GM23338 (cell line): ENCODE data around the gene PDE6H. TPM values are rescaled to one million over a fixed set of nuclear protein-coding genes. Genes with fewer than 3 reads are reported as not detected.
A peak's percentile ranks its signal among the peaks of the same experiment; 100 is the strongest.

ENCODE experiments used
- ATAC-seq: fragments of 200-7000 bp; cut with Tn5 transposase; 3 replicates; pipeline ENCODE4 v1.9.1; 2020
- DNase-seq: peaks from one replicate; pipeline ENCODE4 v3.0.0-alpha.2; 2015; ENCODE audit warnings: low spot score
- H2AFZ ChIP-seq: fragments of 200-600 bp; sonication (generic); 2 replicates; pipeline ENCODE4 v1.8.0; 2016; ENCODE audit warnings: antibody characterized with exemption, mild to moderate bottlenecking, moderate library complexity
- H3F3A ChIP-seq: fragments of 200-600 bp; sonication (generic); replicated peaks from 2 replicates; pipeline ENCODE4 v1.8.0; 2017; ENCODE audit warnings: antibody characterized with exemption, mixed run types, low read depth
- H3K27ac ChIP-seq: fragments of 200-600 bp; sonication (generic); 2 replicates; pipeline ENCODE4 v1.6.1; 2016; ENCODE audit warnings: low read depth
- H3K27me3 ChIP-seq: fragments of 200-600 bp; sonication (generic); 2 replicates; pipeline ENCODE4 v1.8.0; 2016; ENCODE audit warnings: mild to moderate bottlenecking, mixed run types, moderate library complexity; ENCODE audit not compliant: insufficient read depth
- H3K36me3 ChIP-seq: fragments of 200-600 bp; sonication (generic); 2 replicates; pipeline ENCODE4 v1.8.0; 2016; ENCODE audit warnings: mild to moderate bottlenecking; ENCODE audit not compliant: insufficient read depth
- H3K4me1 ChIP-seq: fragments of 200-600 bp; sonication (generic); 2 replicates; pipeline ENCODE4 v1.8.0; 2016; ENCODE audit warnings: mild to moderate bottlenecking, moderate library complexity; ENCODE audit not compliant: insufficient read depth
- H3K4me2 ChIP-seq: fragments of 200-600 bp; sonication (generic); 2 replicates; pipeline ENCODE4 v1.7.1; 2017; ENCODE audit warnings: mixed run types
- H3K4me3 ChIP-seq: fragments of 200-600 bp; sonication (generic); 2 replicates; pipeline ENCODE4 v1.6.1; 2016; ENCODE audit warnings: mixed run types
- H3K79me2 ChIP-seq: fragments of 200-600 bp; sonication (generic); replicated peaks from 2 replicates; pipeline ENCODE4 v1.8.0; 2017; ENCODE audit warnings: mild to moderate bottlenecking; ENCODE audit not compliant: insufficient read depth
- H3K9me2 ChIP-seq: fragments of 200-600 bp; sonication (generic); 2 replicates; pipeline ENCODE4 v1.8.0; 2017; ENCODE audit not compliant: insufficient read depth
- H4K20me1 ChIP-seq: fragments of 200-600 bp; sonication (generic); replicated peaks from 2 replicates; pipeline ENCODE4 v1.8.0; 2017; ENCODE audit warnings: mild to moderate bottlenecking; ENCODE audit not compliant: insufficient read depth
- H3K27ac Mint-ChIP-seq: 2 replicates; pipeline ENCODE4 v1.8.0; 2020; ENCODE audit warnings: inconsistent platforms, mild to moderate bottlenecking, moderate library complexity, mixed read lengths
- H3K27me3 Mint-ChIP-seq: 3 replicates; pipeline ENCODE4 v1.8.0; 2022; ENCODE audit warnings: low read depth, mild to moderate bottlenecking, moderate library complexity, mixed read lengths, inconsistent platforms; ENCODE audit not compliant: insufficient read depth, poor library complexity
- H3K36me3 Mint-ChIP-seq: 3 replicates; pipeline ENCODE4 v1.8.0; 2021; ENCODE audit warnings: low read depth, mild to moderate bottlenecking, inconsistent platforms, moderate library complexity, mixed read lengths
- H3K4me1 Mint-ChIP-seq: 3 replicates; pipeline ENCODE4 v1.8.0; 2020; ENCODE audit warnings: mild to moderate bottlenecking, inconsistent platforms, mixed read lengths
- H3K4me3 Mint-ChIP-seq: 3 replicates; pipeline ENCODE4 v1.8.0; 2021; ENCODE audit warnings: moderate library complexity, mild to moderate bottlenecking, inconsistent platforms, mixed read lengths
- H3K9me3 Mint-ChIP-seq: 3 replicates; pipeline ENCODE4 v1.8.0; 2020; ENCODE audit warnings: moderate library complexity, mild to moderate bottlenecking, inconsistent platforms, mixed read lengths
- CREB1 ChIP-seq: fragments of 250-450 bp; sonication (Bioruptor Pico); IDR thresholded peaks from 2 replicates; pipeline ENCODE4 v1.5.0; 2020; ENCODE audit warnings: low read depth, mild to moderate bottlenecking, moderate library complexity
- EZH2 ChIP-seq: fragments of 200-600 bp; sonication (generic); IDR thresholded peaks from one replicate; pipeline ENCODE4 v1.8.0; 2017; ENCODE audit warnings: antibody characterized with exemption, mild to moderate bottlenecking, low read depth; ENCODE audit not compliant: unreplicated experiment
- POLR2AphosphoS5 ChIP-seq: IDR thresholded peaks from 2 replicates; pipeline ENCODE4 v1.6.1; 2016; ENCODE audit warnings: antibody characterized with exemption, low read depth
- REST ChIP-seq: IDR thresholded peaks from one replicate; pipeline ENCODE4 v1.6.1; 2018; ENCODE audit warnings: antibody characterized with exemption; ENCODE audit not compliant: unreplicated experiment
- STAT1 ChIP-seq: IDR thresholded peaks from one replicate; pipeline ENCODE4 v1.6.1; 2016; ENCODE audit warnings: antibody characterized with exemption; ENCODE audit not compliant: unreplicated experiment
- polyA plus RNA-seq: library from polyadenylated mRNA; unstranded; fragments of >200 nt; fragmentation: Nextera tagmentation; extraction: Ambion mirVana; gene quantifications from 2 replicates; pipeline ENCODE4 v1.2.1, GENCODE V29; 2016
- total RNA-seq: library from RNA; depleted of rRNA; stranded (reverse); fragments of >200 nt; shearing (Covaris generic); gene quantifications from 2 replicates; pipeline ENCODE4 v1.2.3, GENCODE V29; 2014
- TF ChIP-seq, protein P1 (sequence below), 2 experiments: fragments of 200-600 bp in 1 of 2; sonication (generic) in 1 of 2; conservative IDR thresholded peaks; 2 replicates each; pipeline versions ENCODE4 v1.5.1 to v1.6.1; 2016 to 2017; ENCODE audit warnings: antibody characterized with exemption in 2 of 2, low read depth in 2 of 2, mild to moderate bottlenecking in 2 of 2, moderate library complexity in 1 of 2

The PDE6H gene
- total and polyA plus RNA-seq, 2 experiments from 2014 or later = not detected

DNA sequence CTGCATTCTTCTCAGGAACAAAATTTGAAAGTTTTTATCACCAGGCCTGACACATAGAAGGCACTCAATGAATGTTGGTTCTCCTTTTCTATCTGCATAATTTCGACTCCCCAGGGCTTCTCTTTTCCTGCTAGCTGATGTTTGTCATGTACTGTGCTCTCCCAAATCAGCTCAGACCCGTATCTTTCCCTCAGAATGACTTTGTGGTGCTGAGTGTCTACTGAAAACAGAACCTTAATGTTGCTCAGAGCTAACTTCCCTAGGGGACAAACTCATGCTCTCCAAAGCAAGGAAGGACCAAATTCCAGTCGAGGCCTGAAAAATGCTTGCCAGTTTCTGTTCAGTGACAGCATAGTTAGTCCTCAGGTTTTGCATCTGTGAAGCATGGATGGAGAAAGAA is 13.4 kb upstream of the PDE6H start:
- Histone ChIP-seq H3K36me3 (no peaks in the 10 kb centered on the region), H3K27me3 (no peaks in the 10 kb centered on the region), H3K27ac (no peak overlapping the region), H3K4me2 (no peak overlapping the region), H3K4me1 (no peaks in the 10 kb centered on the region), H3K79me2 (no peaks in the 10 kb centered on the region), H3K4me3 (no peak overlapping the region), H3F3A (no peaks in the 10 kb centered on the region), H3K9me2 (no peaks in the 10 kb centered on the region; the same call in 1 of the 2 replicates), H4K20me1 (no peaks in the 10 kb centered on the region), H2AFZ (0 out of 2 replicates have a peak overlapping the region, but pooled peaks have one; percentile 25)
- TF ChIP-seq POLR2AphosphoS5 (no peak), STAT1 (no peak)
- TF ChIP-seq, protein P1, sequence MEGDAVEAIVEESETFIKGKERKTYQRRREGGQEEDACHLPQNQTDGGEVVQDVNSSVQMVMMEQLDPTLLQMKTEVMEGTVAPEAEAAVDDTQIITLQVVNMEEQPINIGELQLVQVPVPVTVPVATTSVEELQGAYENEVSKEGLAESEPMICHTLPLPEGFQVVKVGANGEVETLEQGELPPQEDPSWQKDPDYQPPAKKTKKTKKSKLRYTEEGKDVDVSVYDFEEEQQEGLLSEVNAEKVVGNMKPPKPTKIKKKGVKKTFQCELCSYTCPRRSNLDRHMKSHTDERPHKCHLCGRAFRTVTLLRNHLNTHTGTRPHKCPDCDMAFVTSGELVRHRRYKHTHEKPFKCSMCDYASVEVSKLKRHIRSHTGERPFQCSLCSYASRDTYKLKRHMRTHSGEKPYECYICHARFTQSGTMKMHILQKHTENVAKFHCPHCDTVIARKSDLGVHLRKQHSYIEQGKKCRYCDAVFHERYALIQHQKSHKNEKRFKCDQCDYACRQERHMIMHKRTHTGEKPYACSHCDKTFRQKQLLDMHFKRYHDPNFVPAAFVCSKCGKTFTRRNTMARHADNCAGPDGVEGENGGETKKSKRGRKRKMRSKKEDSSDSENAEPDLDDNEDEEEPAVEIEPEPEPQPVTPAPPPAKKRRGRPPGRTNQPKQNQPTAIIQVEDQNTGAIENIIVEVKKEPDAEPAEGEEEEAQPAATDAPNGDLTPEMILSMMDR (conservative IDR thresholded peaks at IDR 0.05; ENCODE audit: low read depth in 2 of 2) = no peak
- no peaks in the 10 kb centered on the region for H3K36me3 Mint-ChIP-seq
- ATAC-seq = no peak
- no peak overlapping the region for H3K27ac Mint-ChIP-seq
- no peaks in the 10 kb centered on the region for H3K9me3 Mint-ChIP-seq
- H3K4me3 Mint-ChIP-seq = no peak overlapping the region
- H3K27me3 Mint-ChIP-seq = no peaks in the 10 kb centered on the region
- DNase-seq = no peak
- peaks cover 18% of the 10 kb centered on the region for H3K4me1 Mint-ChIP-seq

- Histone ChIP-seq H3K79me2 (no peaks in the 10 kb centered on the region), H2AFZ (no peak overlapping the region), H3K9me2 (no peaks in the 10 kb centered on the region; the same call in 1 of the 2 replicates), H3K27me3 (no peaks in the 10 kb centered on the region), H3K4me2 (no peak overlapping the region), H3K4me3 (no peak overlapping the region), H3K4me1 (no peaks in the 10 kb centered on the region), H3K36me3 (no peaks in the 10 kb centered on the region), H3K27ac (no peak overlapping the region), H4K20me1 (no peaks in the 10 kb centered on the region), H3F3A (no peaks in the 10 kb centered on the region)
- Mint-ChIP-seq H3K27ac (no peak overlapping the region), H3K4me3 (no peak overlapping the region), H3K9me3 (no peaks in the 10 kb centered on the region), H3K27me3 (no peaks in the 10 kb centered on the region), H3K36me3 (no peaks in the 10 kb centered on the region), H3K4me1 (peaks cover 18% of the 10 kb centered on the region)
- DNase-seq (no peak), ATAC-seq (no peak)
- TF ChIP-seq REST (no peak), POLR2AphosphoS5 (no peak), CREB1 (CRISPR knock-in tag) (no peak), EZH2 (no peak)
- TF ChIP-seq, protein P1 (conservative IDR thresholded peaks at IDR 0.05; ENCODE audit: low read depth in 2 of 2) = no peak
Measured at GRCh38 chr12:14959916-14960496, 12.8 kb upstream of the PDE6H start.
